ENCODE data around the gene HERPUD2. TPM values are rescaled to one million over a fixed set of nuclear protein-coding genes. Genes with fewer than 3 reads are reported as not detected.

The HERPUD2 gene
- total RNA-seq, 4 donors from 2014 or later: 12.2 to 27.8 (median 24.7) TPM

DNA sequence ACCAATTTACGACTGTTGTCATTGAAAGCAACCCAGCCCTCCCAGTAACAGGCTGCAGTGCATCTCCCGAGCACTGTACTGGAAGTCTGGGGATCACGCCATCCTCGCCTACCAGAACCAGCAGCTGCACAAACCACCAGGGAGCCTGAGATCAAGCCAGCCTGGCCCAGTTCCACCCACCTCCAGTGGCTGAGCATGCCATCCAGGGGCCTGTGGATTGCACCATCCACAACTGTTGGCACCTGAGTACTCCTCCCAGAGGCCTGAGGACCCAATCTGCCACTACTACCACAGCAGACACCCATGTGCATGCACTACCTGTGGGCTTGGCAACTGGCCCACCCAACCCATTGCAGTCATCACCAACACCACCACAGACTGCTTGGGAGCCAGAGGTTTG is 44.2 kb downstream of the HERPUD2 start:
- TF ChIP-seq POLR2A (IDR thresholded peaks at IDR 0.05): no peak
- TF ChIP-seq CTCF (IDR thresholded peaks at IDR 0.05 in 4 of 5, conservative IDR thresholded peaks at IDR 0.05 in 1 of 5): no peak

GRCh38 chr7:35649711-35650110 is 45.2 kb downstream of the HERPUD2 start:
- H3K4me3 ChIP-seq: no peak overlapping the region
- TF ChIP-seq POLR2A (IDR thresholded peaks at IDR 0.05) (no peak), CTCF (IDR thresholded peaks at IDR 0.05 in 4 of 5, conservative IDR thresholded peaks at IDR 0.05 in 1 of 5) (no peak)
- in situ Hi-C loops (cut with MboI; ENCODE audit: low sequenced_read_pairs in 4 of 4): no loop called here
- H3K27me3 ChIP-seq: no peaks in the 10 kb centered on the region
- intact Hi-C loops (cut with DNase I; ENCODE audit: low total_unique reads): loop anchor here (5.0 kb wide), 1 partner anchor 43 kb away; no protein-coding TSS in a partner anchor
- DNase-seq (no peak), ATAC-seq (no peak)
- peaks cover 29 to 39% of the 10 kb centered on the region in 2 donors for H3K4me1 ChIP-seq
- H3K27ac ChIP-seq: no peak overlapping the region
- no peaks in the 10 kb centered on the region for H3K36me3 ChIP-seq
- no peaks in the 10 kb centered on the region for H3K9me3 ChIP-seq

More for the DNA sequence above, 44.2 kb downstream of the HERPUD2 start:
- Histone ChIP-seq H3K4me3 (no peak overlapping the region), H3K9me3 (no peaks in the 10 kb centered on the region), H3K36me3 (no peaks in the 10 kb centered on the region), H3K27me3 (no peaks in the 10 kb centered on the region), H3K4me1 (peaks cover 29 to 32% of the 10 kb centered on the region in 2 donors), H3K27ac (no peak overlapping the region)
- ATAC-seq: no peak
- DNase-seq: no peak
- intact Hi-C loops (cut with DNase I; ENCODE audit: low total_unique reads): no loop called here
- in situ Hi-C loops (cut with MboI; ENCODE audit: low sequenced_read_pairs in 4 of 4): no loop called here

DNA sequence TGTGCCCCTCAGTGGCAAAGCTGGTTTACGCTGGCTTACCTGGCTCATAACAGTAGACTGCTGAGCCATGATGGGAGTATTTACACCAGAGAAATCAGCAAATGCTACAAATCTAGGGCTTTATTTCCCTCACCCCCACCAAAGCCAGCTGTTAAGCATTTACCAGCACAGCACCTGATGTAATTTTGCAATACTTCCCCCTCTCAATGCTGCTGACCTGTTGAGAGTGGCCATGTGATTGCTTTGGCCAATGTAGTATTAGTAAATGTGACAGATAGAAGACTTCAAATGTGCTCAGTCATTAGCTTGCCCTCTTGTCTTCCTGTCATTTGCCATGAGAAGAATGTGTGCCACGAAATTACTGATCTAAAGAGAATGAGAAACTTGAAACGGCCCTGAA is 46.6 kb downstream of the HERPUD2 start:
- in situ Hi-C loops (cut with MboI; ENCODE audit: low sequenced_read_pairs in 4 of 4) (no loop called here), intact Hi-C loops (cut with DNase I; ENCODE audit: low total_unique reads) (loop anchor here (5.0 kb wide), 1 partner anchor 44 kb away; no protein-coding TSS in a partner anchor)
- DNase-seq: no peak
- H3K4me3 ChIP-seq: no peak overlapping the region
- no peaks in the 10 kb centered on the region for H3K36me3 ChIP-seq
- no peaks in the 10 kb centered on the region for H3K9me3 ChIP-seq
- peak; percentile 67 to 78 for ATAC-seq
- H3K4me1 ChIP-seq: peaks cover 38 to 50% of the 10 kb centered on the region in 2 donors
- no peak for TF ChIP-seq POLR2A (IDR thresholded peaks at IDR 0.05)
- no peak for TF ChIP-seq CTCF (IDR thresholded peaks at IDR 0.05 in 4 of 5, conservative IDR thresholded peaks at IDR 0.05 in 1 of 5)
- peak overlapping the region; percentile 14 to 76 (median 60) for H3K27ac ChIP-seq
- no peaks in the 10 kb centered on the region for H3K27me3 ChIP-seq

GRCh38 chr7:35647171-35647574 is 47.8 kb downstream of the HERPUD2 start:
- Histone ChIP-seq H3K27me3 (no peaks in the 10 kb centered on the region), H3K36me3 (no peaks in the 10 kb centered on the region), H3K27ac (peak overlapping the region; percentile 40 to 76 (median 60)), H3K4me1 (peaks cover 47 to 62% of the 10 kb centered on the region in 2 donors), H3K9me3 (no peaks in the 10 kb centered on the region), H3K4me3 (no peak overlapping the region)
- in situ Hi-C loops (cut with MboI; ENCODE audit: low sequenced_read_pairs in 4 of 4) (no loop called here), intact Hi-C loops (cut with DNase I; ENCODE audit: low total_unique reads) (loop anchor here (5.0 kb wide), 1 partner anchor 45 kb away; no protein-coding TSS in a partner anchor)
- TF ChIP-seq CTCF (IDR thresholded peaks at IDR 0.05 in 4 of 5, conservative IDR thresholded peaks at IDR 0.05 in 1 of 5): no peak
- no peak for TF ChIP-seq POLR2A (IDR thresholded peaks at IDR 0.05)
- DNase-seq: no peak
- ATAC-seq: peak; percentile 41 to 69
